Esophagus squamous epithelium (tissue), 5 donors: ENCODE results near the gene PHGDH. TPM values are rescaled to one million over a fixed set of nuclear protein-coding genes. Genes with fewer than 3 reads are reported as not detected.

Experiments used
- DNase-seq: peaks from one replicate; lab custom pipeline; 2025; lab: John Stamatoyannopoulos, UW
- H3K27ac ChIP-seq, 4 donors: fragments of 200-600 bp; sonication (generic); one replicate each; pipeline ENCODE4 v1.5.1; 2016 to 2019; ENCODE audit warnings: mild to moderate bottlenecking in 1 of 4
- H3K27me3 ChIP-seq, 4 donors: fragments of 200-600 bp; sonication (generic); 1 replicate in 3 of 4; 2 replicates in 1 of 4; pipeline versions ENCODE4 v1.5.1 to v1.6.0; 2017 to 2021; ENCODE audit warnings: antibody characterized with exemption in 1 of 4
- H3K36me3 ChIP-seq, 3 donors: fragments of 200-600 bp; sonication (generic); one replicate each; pipeline ENCODE4 v1.5.1; 2016 to 2019
- H3K4me1 ChIP-seq, 3 donors: fragments of 200-600 bp; sonication (generic); one replicate each; pipeline ENCODE4 v1.5.1; 2017 to 2019
- H3K4me3 ChIP-seq, 4 donors: fragments of 200-600 bp; sonication (generic); 1 replicate in 3 of 4; 2 replicates in 1 of 4; pipeline ENCODE4 v1.5.1; 2016 to 2019; ENCODE audit warnings: mild to moderate bottlenecking in 2 of 4, moderate library complexity in 1 of 4
- H3K9me3 ChIP-seq, 3 donors: fragments of 200-600 bp; sonication (generic); one replicate each; pipeline ENCODE4 v1.5.1; 2016 to 2019
- POLR2A ChIP-seq, 4 donors: fragments of 450-650 bp; IDR thresholded peaks; one replicate each; pipeline ENCODE4 v1.6.1; 2017; ENCODE audit warnings: antibody characterized with exemption in 4 of 4, mild to moderate bottlenecking in 4 of 4, moderate library complexity in 3 of 4
- WGBS, 2 donors: methylation state at CpG; one replicate each; pipeline ENCODE4 v1.1.5; 2018; 5-methylcytosine and 5-hydroxymethylcytosine counted together
- intact Hi-C: fragments of 100-400 bp; cut with DNase I; formaldehyde crosslinking; loops from one replicate; pipeline ENCODE4 v1.15.0; 2022
- total RNA-seq, 4 donors: library from RNA; depleted of rRNA; stranded (reverse); fragments of >200 nt; gene quantifications; one replicate each; pipeline ENCODE4 v1.1.0, GENCODE V29; 2016
- TF ChIP-seq, protein P1 (sequence below), 6 experiments: fragments of 450-650 bp in 4 of 6; fragments of 200-600 bp in 2 of 6; sonication (generic) in 2 of 6; IDR thresholded peaks; one replicate each; pipeline ENCODE4 v1.5.1; 2016 to 2019; ENCODE audit warnings: antibody characterized with exemption in 6 of 6, mild to moderate bottlenecking in 4 of 6, moderate library complexity in 4 of 6
- donor health status: DM: yes; HTN: yes; CAD: no.

Gene PHGDH
- total RNA-seq, 4 donors from 2014 or later, result 34.5 to 89.7 (median 43.2) TPM

DNA sequence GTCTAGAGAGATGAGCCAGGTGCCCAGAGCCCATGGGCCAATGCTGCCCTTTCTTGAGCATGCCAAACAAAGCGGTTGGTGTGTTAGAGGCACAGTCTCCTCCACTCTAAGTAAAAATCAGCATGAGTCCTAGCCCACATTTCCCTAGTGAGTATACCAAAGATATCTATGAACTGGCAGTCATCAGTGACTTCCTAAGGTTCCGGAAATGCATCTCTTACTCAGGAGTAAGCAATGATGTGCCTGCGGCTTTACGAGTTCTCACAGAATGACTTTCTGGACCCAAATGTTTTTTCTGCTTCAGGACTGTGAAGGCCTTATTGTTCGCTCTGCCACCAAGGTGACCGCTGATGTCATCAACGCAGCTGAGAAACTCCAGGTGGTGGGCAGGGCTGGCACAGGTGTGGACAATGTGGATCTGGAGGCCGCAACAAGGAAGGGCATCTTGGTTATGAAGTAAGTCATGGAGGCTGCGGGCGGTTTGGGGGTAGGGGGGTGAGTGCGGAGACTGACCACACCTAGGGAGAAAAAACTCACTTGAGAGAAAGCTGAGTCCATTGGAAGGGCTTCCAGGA is 9.2 kb downstream of the PHGDH start:
- Histone ChIP-seq H3K4me3 (no peak overlapping the region), H3K27me3 (no peaks in the 10 kb centered on the region), H3K36me3 (peaks cover 0 to 52% (median 0%) of the 10 kb centered on the region in 3 donors), H3K9me3 (no peaks in the 10 kb centered on the region), H3K27ac (no peak overlapping the region), H3K4me1 (peaks cover 0 to 2% (median 1%) of the 10 kb centered on the region in 3 donors)
- no peak for DNase-seq
- 94 to 98% methylated on average over 8 to 11 of the region's 11 CpGs for WGBS, 2 donors
- TF ChIP-seq, protein P1, sequence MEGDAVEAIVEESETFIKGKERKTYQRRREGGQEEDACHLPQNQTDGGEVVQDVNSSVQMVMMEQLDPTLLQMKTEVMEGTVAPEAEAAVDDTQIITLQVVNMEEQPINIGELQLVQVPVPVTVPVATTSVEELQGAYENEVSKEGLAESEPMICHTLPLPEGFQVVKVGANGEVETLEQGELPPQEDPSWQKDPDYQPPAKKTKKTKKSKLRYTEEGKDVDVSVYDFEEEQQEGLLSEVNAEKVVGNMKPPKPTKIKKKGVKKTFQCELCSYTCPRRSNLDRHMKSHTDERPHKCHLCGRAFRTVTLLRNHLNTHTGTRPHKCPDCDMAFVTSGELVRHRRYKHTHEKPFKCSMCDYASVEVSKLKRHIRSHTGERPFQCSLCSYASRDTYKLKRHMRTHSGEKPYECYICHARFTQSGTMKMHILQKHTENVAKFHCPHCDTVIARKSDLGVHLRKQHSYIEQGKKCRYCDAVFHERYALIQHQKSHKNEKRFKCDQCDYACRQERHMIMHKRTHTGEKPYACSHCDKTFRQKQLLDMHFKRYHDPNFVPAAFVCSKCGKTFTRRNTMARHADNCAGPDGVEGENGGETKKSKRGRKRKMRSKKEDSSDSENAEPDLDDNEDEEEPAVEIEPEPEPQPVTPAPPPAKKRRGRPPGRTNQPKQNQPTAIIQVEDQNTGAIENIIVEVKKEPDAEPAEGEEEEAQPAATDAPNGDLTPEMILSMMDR (IDR thresholded peaks at IDR 0.05), result no peak
- no peak for TF ChIP-seq POLR2A (IDR thresholded peaks at IDR 0.05)
- intact Hi-C loops, result no loop called here

DNA sequence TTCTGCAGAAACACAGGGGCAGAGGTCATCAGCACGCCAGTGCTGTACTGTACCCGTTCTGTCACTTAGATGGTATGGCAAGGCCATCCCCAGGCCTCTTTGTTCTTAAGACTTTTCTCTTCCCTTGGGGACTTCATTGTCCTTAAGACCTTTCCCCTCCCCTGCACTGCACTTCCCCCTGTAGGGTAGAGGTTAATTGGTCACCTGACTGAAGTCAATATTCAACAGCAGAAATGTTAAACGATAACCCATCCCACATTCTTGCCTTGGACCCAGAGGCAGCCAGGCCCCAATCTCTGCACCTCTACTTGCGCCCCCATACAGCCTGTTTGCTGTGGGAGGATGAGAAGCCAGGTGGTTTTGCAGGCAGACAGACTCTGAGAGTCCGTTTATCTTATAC is 10.2 kb downstream of the PHGDH start:
- 77 to 82% methylated on average over 5 of the region's 5 CpGs for WGBS, 2 donors
- DNase-seq, result no peak
- TF ChIP-seq POLR2A (IDR thresholded peaks at IDR 0.05), result no peak
- TF ChIP-seq, protein P1 (IDR thresholded peaks at IDR 0.05), result no peak
- Histone ChIP-seq H3K4me1 (no peaks in the 10 kb centered on the region), H3K27me3 (no peaks in the 10 kb centered on the region), H3K36me3 (peaks cover 0 to 61% (median 6%) of the 10 kb centered on the region in 3 donors), H3K9me3 (no peaks in the 10 kb centered on the region), H3K4me3 (no peak overlapping the region), H3K27ac (no peak overlapping the region)
- intact Hi-C loops, result no loop called here

DNA sequence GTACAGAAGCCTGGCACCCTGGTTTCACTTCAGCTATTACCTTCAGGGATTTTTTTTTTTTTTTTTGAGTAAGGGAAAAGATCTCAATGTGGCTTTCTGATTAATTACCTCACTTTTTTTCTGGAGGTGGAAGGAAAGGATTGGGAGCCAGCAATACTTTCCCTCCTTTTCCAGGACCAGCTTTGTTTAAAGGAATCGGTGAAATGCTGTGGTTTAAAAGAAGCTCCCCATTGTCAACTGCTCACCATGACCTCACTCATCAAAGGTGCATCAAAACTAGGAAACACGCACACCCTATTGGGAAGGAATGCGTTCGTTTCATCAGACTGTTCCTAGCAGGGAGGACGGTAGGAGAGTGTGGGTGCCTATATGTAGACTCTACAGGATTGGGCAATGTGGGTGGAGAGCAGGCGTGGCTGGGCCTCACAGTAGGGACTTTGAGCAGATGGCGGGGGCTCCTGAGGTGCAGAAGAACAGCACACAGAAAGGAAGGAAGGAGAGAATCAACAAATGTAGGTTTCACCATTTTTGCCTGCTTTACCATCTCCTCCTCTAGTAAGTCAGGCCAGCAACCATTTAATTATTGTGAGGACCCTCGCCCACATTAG is 13.0 kb downstream of the PHGDH start:
- Histone ChIP-seq H3K9me3 (no peaks in the 10 kb centered on the region), H3K36me3 (peaks cover 0 to 85% (median 7%) of the 10 kb centered on the region in 3 donors), H3K4me1 (peaks cover 0 to 13% (median 4%) of the 10 kb centered on the region in 3 donors), H3K27me3 (no peaks in the 10 kb centered on the region), H3K27ac (no peak overlapping the region), H3K4me3 (no peak overlapping the region)
- intact Hi-C loops, result no loop called here
- no peak for DNase-seq
- no peak for TF ChIP-seq POLR2A (IDR thresholded peaks at IDR 0.05)
- TF ChIP-seq, protein P1 (IDR thresholded peaks at IDR 0.05), result no peak
- 91 to 93% methylated on average over 3 to 8 of the region's 8 CpGs for WGBS, 2 donors

DNA sequence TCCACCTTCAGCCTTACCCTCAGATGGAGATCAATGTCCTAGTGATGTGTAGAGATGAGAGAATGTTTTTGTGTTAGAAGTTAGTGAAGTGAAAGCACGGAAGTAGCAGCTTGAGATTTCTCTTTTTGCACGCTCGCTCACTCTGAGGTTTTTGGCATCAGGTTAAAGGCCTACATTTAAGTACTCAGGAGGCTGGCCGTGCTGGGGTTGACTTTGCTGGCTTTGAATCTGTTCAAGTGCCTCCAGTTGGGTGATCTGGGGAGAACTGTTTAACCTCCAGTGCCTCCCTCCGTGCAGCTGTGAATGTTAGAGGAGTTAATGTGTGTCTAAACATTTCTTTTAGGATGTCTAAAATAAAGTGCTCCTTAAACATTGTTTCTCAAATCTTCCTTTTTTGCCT is 13.9 kb downstream of the PHGDH start:
- TF ChIP-seq, protein P1 (IDR thresholded peaks at IDR 0.05), result no peak
- no peak for TF ChIP-seq POLR2A (IDR thresholded peaks at IDR 0.05)
- intact Hi-C loops, result no loop called here
- H3K36me3 ChIP-seq, result peaks cover 0 to 93% (median 7%) of the 10 kb centered on the region in 3 donors
- no peaks in the 10 kb centered on the region for H3K27me3 ChIP-seq
- WGBS, 2 donors, result 89 to 90% methylated on average over 5 of the region's 5 CpGs
- no peak overlapping the region for H3K4me3 ChIP-seq
- H3K4me1 ChIP-seq, result peaks cover 0 to 13% (median 4%) of the 10 kb centered on the region in 3 donors
- no peaks in the 10 kb centered on the region for H3K9me3 ChIP-seq
- H3K27ac ChIP-seq, result no peak overlapping the region
- no peak for DNase-seq

DNA sequence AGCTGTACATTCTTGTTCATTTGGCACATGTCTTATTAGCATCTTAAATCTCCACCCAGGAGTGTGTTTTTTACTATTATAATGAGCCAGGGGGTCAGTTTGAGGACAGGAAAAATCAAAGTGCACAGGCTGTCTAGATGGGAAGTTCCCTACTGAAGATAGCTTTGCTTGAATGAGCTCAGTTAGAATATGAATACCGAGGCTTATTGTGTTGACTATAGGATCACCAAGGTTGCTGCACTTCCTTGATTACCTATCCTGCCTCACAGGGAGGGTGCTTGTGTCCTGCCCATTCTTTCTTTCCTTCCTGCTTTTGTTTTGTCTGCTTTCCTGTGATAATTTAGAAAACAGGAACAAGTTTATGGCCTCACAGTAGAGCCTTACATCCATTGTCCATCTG is 16.3 kb downstream of the PHGDH start:
- intact Hi-C loops, result no loop called here
- 18 to 35% methylated on average over 1 of the region's 1 CpG for WGBS, 2 donors
- DNase-seq, result no peak
- peaks cover 0 to 81% (median 7%) of the 10 kb centered on the region in 3 donors for H3K36me3 ChIP-seq
- H3K9me3 ChIP-seq, result no peaks in the 10 kb centered on the region
- H3K27ac ChIP-seq, result peak overlapping the region in 2 of 4 donors; percentile 36 to 62
- TF ChIP-seq, protein P1 (IDR thresholded peaks at IDR 0.05), result no peak
- no peak for TF ChIP-seq POLR2A (IDR thresholded peaks at IDR 0.05)
- no peaks in the 10 kb centered on the region for H3K27me3 ChIP-seq
- peaks cover 0 to 13% (median 4%) of the 10 kb centered on the region in 3 donors for H3K4me1 ChIP-seq
- H3K4me3 ChIP-seq, result no peak overlapping the region
